ENCODE results near the gene SLC4A1. TPM values are rescaled to one million over a fixed set of nuclear protein-coding genes. Genes with fewer than 3 reads are reported as not detected.

Gene SLC4A1
- total RNA-seq, 1 experiment from 2014 or later, result 0.22 TPM

- TF ChIP-seq SP1 (IDR thresholded peaks at IDR 0.05; ENCODE audit: low read depth) (no peak), FOSL1 (IDR thresholded peaks at IDR 0.05; ENCODE audit: low read depth) (no peak), RAD21 (IDR thresholded peaks at IDR 0.05; ENCODE audit: low read depth) (no peak), SIN3A (IDR thresholded peaks at IDR 0.05; ENCODE audit: low read depth) (no peak), YY1 (IDR thresholded peaks at IDR 0.05; ENCODE audit: extremely low read depth, insufficient replicate concordance, low read depth, low read length) (no peak)
These were observed 15.5 kb upstream of the SLC4A1 start (continued) for GRCh38 chr17:44283344-44284023.

- ChIA-PET CTCF (no interaction called here), POLR2A (no interaction called here)
- H3K9me3 ChIP-seq (ENCODE audit: control insufficient read depth in 1 of 2, insufficient read depth in 1 of 2, low read depth in 1 of 2, low read length in 2 of 2), result no peaks in the 10 kb centered on the region
These were observed 14.3 kb upstream of the SLC4A1 start for GRCh38 chr17:44282264-44282663.

GRCh38 chr17:44281570-44281969, 13.6 kb upstream of the SLC4A1 start:
- no peak overlapping the region for H3K27ac ChIP-seq (ENCODE audit: low read depth, low read length)
- H3K9me2 ChIP-seq (ENCODE audit: insufficient read depth), result no peaks in the 10 kb centered on the region
- no peak overlapping the region for H2AFZ ChIP-seq (ENCODE audit: low read depth, low read length, poor library complexity, severe bottlenecking)
- no peak overlapping the region for H3K9ac ChIP-seq (ENCODE audit: low read length)
- H3K4me2 ChIP-seq (ENCODE audit: low read length), result no peak overlapping the region
- no peaks in the 10 kb centered on the region for H3K27me3 ChIP-seq (ENCODE audit: insufficient read depth, low read length)
- ChIA-PET CTCF (no interaction called here), POLR2A (no interaction called here), RAD21 (ENCODE audit: low non-redundant PET in 1 of 2, low total read pairs in 2 of 2, uncharacterized antibody in 2 of 2, unreplicated experiment in 2 of 2) (no interaction called here)
- no TSS peak for BruUV-seq (replicated peaks)
- intact Hi-C loops (cut with micrococcal nuclease), result no loop called here
- no peaks in the 10 kb centered on the region for H3K9me3 ChIP-seq (ENCODE audit: control insufficient read depth in 1 of 2, insufficient read depth in 1 of 2, low read depth in 1 of 2, low read length in 2 of 2)
- no peaks in the 10 kb centered on the region for H3K36me3 ChIP-seq (ENCODE audit: control insufficient read depth in 1 of 2, insufficient read depth in 2 of 2, low read length in 2 of 2)
- H3K79me2 ChIP-seq (ENCODE audit: insufficient read depth, low read length), result no peaks in the 10 kb centered on the region
- no peaks in the 10 kb centered on the region for H4K20me1 ChIP-seq (ENCODE audit: insufficient read depth)
- peaks cover 0 to 11% of the 10 kb centered on the region in 2 experiments; a peak in 2 of 4 replicates for H3K4me1 ChIP-seq (ENCODE audit: control insufficient read depth in 1 of 2, insufficient read depth in 2 of 2, low read length in 2 of 2)
- ATAC-seq (no peak), DNase-seq (ENCODE audit: low read depth, low spot score) (no peak)
- no peak overlapping the region for H3K4me3 ChIP-seq (replicated peaks in 1 of 2; ENCODE audit: low read depth in 1 of 2, low read length in 2 of 2)
- TF ChIP-seq CEBPB (IDR thresholded peaks at IDR 0.05; ENCODE audit: low read depth) (no peak), SP1 (IDR thresholded peaks at IDR 0.05; ENCODE audit: low read depth) (no peak), ELF1 (IDR thresholded peaks at IDR 0.05; ENCODE audit: borderline replicate concordance, low read depth) (no peak), POLR2AphosphoS5 (IDR thresholded peaks at IDR 0.05; ENCODE audit: low read depth, low read length) (no peak), POLR2A (IDR thresholded peaks at IDR 0.05; ENCODE audit: borderline replicate concordance, extremely low read depth, insufficient read depth, insufficient read length) (no peak), RAD21 (IDR thresholded peaks at IDR 0.05; ENCODE audit: low read depth) (no peak), REST (IDR thresholded peaks at IDR 0.05; ENCODE audit: low read depth) (no peak), ATF3 (IDR thresholded peaks at IDR 0.05) (no peak)

More at GRCh38 chr17:44282264-44282663, 14.3 kb upstream of the SLC4A1 start:
- H3K4me3 ChIP-seq (replicated peaks in 1 of 2; ENCODE audit: low read depth in 1 of 2, low read length in 2 of 2), result no peak overlapping the region
- H3K79me2 ChIP-seq (ENCODE audit: insufficient read depth, low read length), result no peaks in the 10 kb centered on the region
- H2AFZ ChIP-seq (ENCODE audit: low read depth, low read length, poor library complexity, severe bottlenecking), result no peak overlapping the region
- peaks cover 0 to 11% of the 10 kb centered on the region in 2 experiments; a peak in 2 of 4 replicates for H3K4me1 ChIP-seq (ENCODE audit: control insufficient read depth in 1 of 2, insufficient read depth in 2 of 2, low read length in 2 of 2)
- intact Hi-C loops (cut with micrococcal nuclease), result no loop called here
- no peaks in the 10 kb centered on the region for H3K9me2 ChIP-seq (ENCODE audit: insufficient read depth)
- BruUV-seq (replicated peaks), result no TSS peak
- H3K27ac ChIP-seq (ENCODE audit: low read depth, low read length), result no peak overlapping the region
- H3K9ac ChIP-seq (ENCODE audit: low read length), result no peak overlapping the region
- no peaks in the 10 kb centered on the region for H4K20me1 ChIP-seq (ENCODE audit: insufficient read depth)
- H3K4me2 ChIP-seq (ENCODE audit: low read length), result no peak overlapping the region
- H3K27me3 ChIP-seq (ENCODE audit: insufficient read depth, low read length), result no peaks in the 10 kb centered on the region
- DNase-seq (ENCODE audit: low read depth, low spot score) (no peak), ATAC-seq (no peak)
- RAD21 ChIA-PET (ENCODE audit: low non-redundant PET in 1 of 2, low total read pairs in 2 of 2, uncharacterized antibody in 2 of 2, unreplicated experiment in 2 of 2), result no interaction called here
- H3K36me3 ChIP-seq (ENCODE audit: control insufficient read depth in 1 of 2, insufficient read depth in 2 of 2, low read length in 2 of 2), result no peaks in the 10 kb centered on the region
- TF ChIP-seq FOSL1 (IDR thresholded peaks at IDR 0.05; ENCODE audit: low read depth) (no peak), SIN3A (IDR thresholded peaks at IDR 0.05; ENCODE audit: low read depth) (no peak), CBX3 (IDR thresholded peaks at IDR 0.05; ENCODE audit: low read depth) (no peak), EGR1 (IDR thresholded peaks at IDR 0.05; ENCODE audit: low read depth) (no peak), ELF1 (IDR thresholded peaks at IDR 0.05; ENCODE audit: borderline replicate concordance, low read depth) (no peak), ZNF274 (IDR thresholded peaks at IDR 0.05; ENCODE audit: low read depth, low read length) (no peak), TCF7L2 (IDR thresholded peaks at IDR 0.05; ENCODE audit: borderline replicate concordance, extremely low read depth, insufficient read depth, insufficient read length) (no peak), EZH2phosphoT487 (IDR thresholded peaks at IDR 0.05; ENCODE audit: borderline replicate concordance) (no peak), ZFX (IDR thresholded peaks at IDR 0.05) (no peak)
